Measurements from ENCODE around the gene CLSTN2. TPM values are rescaled to one million over a fixed set of nuclear protein-coding genes. Genes with fewer than 3 reads are reported as not detected.
A peak's percentile ranks its signal among the peaks of the same experiment; 100 is the strongest.

The CLSTN2 gene
- total and polyA plus RNA-seq, 2 of the 13 experiments (the other 11 are each of a cell fraction or from before 2014, with no cell fraction given), result not detected

- H3K9me3 ChIP-seq (ENCODE audit: low read length), result no peaks in the 10 kb centered on the region
- H3K4me1 ChIP-seq (ENCODE audit: insufficient read depth, low read length), result no peaks in the 10 kb centered on the region
- intact Hi-C loops (cut with micrococcal nuclease; ENCODE audit: unreplicated experiment) (no loop called here), in situ Hi-C loops (cut with HindIII; ENCODE audit: extremely low pct_ligation_motif_present, low pct_unique_long_range_greater_than_20kb) (no loop called here)
- H4K20me1 ChIP-seq (ENCODE audit: insufficient read depth, low read length), result no peaks in the 10 kb centered on the region
- no peaks in the 10 kb centered on the region for H3K79me2 ChIP-seq (ENCODE audit: insufficient read depth, low read length)
- ChIA-PET POLR2A (no interaction called here), CTCF (ENCODE audit: low intra/inter-chr PET ratio, low total read pairs) (no interaction called here)
- no peak for ATAC-seq
- H3K9ac ChIP-seq (ENCODE audit: insufficient read depth, low read depth, low read length), result no peak overlapping the region
- TF ChIP-seq ZNF549 (CRISPR knock-in tag; IDR thresholded peaks at IDR 0.05) (no peak), IRX3 (CRISPR knock-in tag; IDR thresholded peaks at IDR 0.05; ENCODE audit: borderline replicate concordance, low read depth) (no peak), ZNF597 (CRISPR knock-in tag; IDR thresholded peaks at IDR 0.05) (no peak)
- TF ChIP-seq, protein P1, sequence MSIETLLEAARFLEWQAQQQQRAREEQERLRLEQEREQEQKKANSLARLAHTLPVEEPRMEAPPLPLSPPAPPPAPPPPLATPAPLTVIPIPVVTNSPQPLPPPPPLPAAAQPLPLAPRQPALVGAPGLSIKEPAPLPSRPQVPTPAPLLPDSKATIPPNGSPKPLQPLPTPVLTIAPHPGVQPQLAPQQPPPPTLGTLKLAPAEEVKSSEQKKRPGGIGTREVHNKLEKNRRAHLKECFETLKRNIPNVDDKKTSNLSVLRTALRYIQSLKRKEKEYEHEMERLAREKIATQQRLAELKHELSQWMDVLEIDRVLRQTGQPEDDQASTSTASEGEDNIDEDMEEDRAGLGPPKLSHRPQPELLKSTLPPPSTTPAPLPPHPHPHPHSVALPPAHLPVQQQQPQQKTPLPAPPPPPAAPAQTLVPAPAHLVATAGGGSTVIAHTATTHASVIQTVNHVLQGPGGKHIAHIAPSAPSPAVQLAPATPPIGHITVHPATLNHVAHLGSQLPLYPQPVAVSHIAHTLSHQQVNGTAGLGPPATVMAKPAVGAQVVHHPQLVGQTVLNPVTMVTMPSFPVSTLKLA (IDR thresholded peaks at IDR 0.05), result peak; percentile 56; the same call in 1 of the 2 replicates
- no peak overlapping the region for H3K4me3 ChIP-seq (replicated peaks in 1 of 3; ENCODE audit: insufficient read depth in 1 of 3, low read depth in 2 of 3, low read length in 3 of 3)
- no peak overlapping the region for H3K4me2 ChIP-seq (ENCODE audit: low read depth, low read length)
- no peak for DNase-seq (ENCODE audit: low spot score)
- 44% methylated on average over 6 of the region's 6 CpGs for WGBS (ENCODE audit: low lambda C conversion rate)
- no peaks in the 10 kb centered on the region for H3K36me3 ChIP-seq (replicated peaks in 1 of 2; ENCODE audit: control insufficient read depth in 1 of 2, insufficient read depth in 2 of 2, low read length in 2 of 2)
- FAIRE-seq, result no peak
- H3K27ac ChIP-seq (ENCODE audit: extremely low read length, insufficient read depth, low read length), result no peak overlapping the region
- no TSS peak for BruUV-seq (replicated peaks)
- peaks cover 0 to 12% of the 10 kb centered on the region in 2 experiments; a peak in 1 of 5 replicates for H3K27me3 ChIP-seq (ENCODE audit: control insufficient read depth in 1 of 2, insufficient read depth in 2 of 2, low read length in 2 of 2)
- no peak overlapping the region for H2AFZ ChIP-seq (ENCODE audit: low read length)
These were observed 120.3 kb downstream of the CLSTN2 start for GRCh38 chr3:140055092-140055791.

- CTCF ChIA-PET (ENCODE audit: low intra/inter-chr PET ratio, low total read pairs), result no interaction called here
- intact Hi-C loops (cut with micrococcal nuclease; ENCODE audit: unreplicated experiment) (no loop called here), in situ Hi-C loops (cut with HindIII; ENCODE audit: extremely low pct_ligation_motif_present, low pct_unique_long_range_greater_than_20kb) (no loop called here)
- FAIRE-seq (no peak), DNase-seq (ENCODE audit: low spot score) (no peak), ATAC-seq (no peak)
- no TSS peak for BruUV-seq (replicated peaks)
- Histone ChIP-seq H3K27me3 (ENCODE audit: control insufficient read depth in 1 of 2, insufficient read depth in 2 of 2, low read length in 2 of 2) (peaks cover 0 to 12% of the 10 kb centered on the region in 2 experiments; a peak in 1 of 5 replicates), H3K4me1 (ENCODE audit: insufficient read depth, low read length) (no peaks in the 10 kb centered on the region), H3K4me2 (ENCODE audit: low read depth, low read length) (no peak overlapping the region), H3K4me3 (replicated peaks in 1 of 3; ENCODE audit: insufficient read depth in 1 of 3, low read depth in 2 of 3, low read length in 3 of 3) (no peak overlapping the region), H3K79me2 (ENCODE audit: insufficient read depth, low read length) (no peaks in the 10 kb centered on the region), H2AFZ (ENCODE audit: low read length) (no peak overlapping the region), H3K9me3 (ENCODE audit: low read length) (no peaks in the 10 kb centered on the region), H3K36me3 (replicated peaks in 1 of 2; ENCODE audit: control insufficient read depth in 1 of 2, insufficient read depth in 2 of 2, low read length in 2 of 2) (no peaks in the 10 kb centered on the region), H4K20me1 (ENCODE audit: insufficient read depth, low read length) (no peaks in the 10 kb centered on the region), H3K27ac (ENCODE audit: extremely low read length, insufficient read depth, low read length) (no peak overlapping the region), H3K9ac (ENCODE audit: insufficient read depth, low read depth, low read length) (no peak overlapping the region)
- WGBS (ENCODE audit: low lambda C conversion rate), result 35% methylated on average over 4 of the region's 4 CpGs
- POLR2A ChIA-PET, result no interaction called here
- TF ChIP-seq NAIF1 (CRISPR knock-in tag; IDR thresholded peaks at IDR 0.05; ENCODE audit: borderline replicate concordance) (no peak), ATF7 (IDR thresholded peaks at IDR 0.05) (peak; percentile 72), ATF7 (CRISPR knock-in tag; IDR thresholded peaks at IDR 0.05) (no peak)
These were observed 121.1 kb downstream of the CLSTN2 start for GRCh38 chr3:140056047-140056446.
